HL-60 (cell line): ENCODE results near the gene RAI14.

ENCODE experiments used
- DNase-seq, 2 experiments: peaks; one replicate each; pipeline ENCODE4 v3.0.0-alpha.2; 2010 to 2020; ENCODE audit warnings: low read depth in 1 of 2, low spot score in 1 of 2
- H3K27ac ChIP-seq: fragments of 250-450 bp; sonication (Bioruptor Pico); replicated peaks from 2 replicates; pipeline ENCODE4 v1.5.1; 2020; ENCODE audit warnings: mild to moderate bottlenecking, moderate library complexity
- H3K27me3 ChIP-seq: fragments of 250-450 bp; sonication (Bioruptor Pico); 2 replicates; pipeline ENCODE4 v1.5.1; 2021; ENCODE audit warnings: mild to moderate bottlenecking, moderate library complexity; ENCODE audit not compliant: insufficient read depth, poor library complexity, severe bottlenecking
- H3K4me3 ChIP-seq: replicated peaks from 2 replicates; pipeline ENCODE4 v1.5.1; 2011; ENCODE audit warnings: mild to moderate bottlenecking, control low read depth, low read length; ENCODE audit not compliant: insufficient read depth
- CTCF ChIP-seq: IDR thresholded peaks from one replicate; pipeline ENCODE4 v1.5.1; 2011; ENCODE audit warnings: low read length, control low read depth, inconsistent platforms; ENCODE audit not compliant: insufficient read depth
- GABPA ChIP-seq: IDR thresholded peaks from 2 replicates; pipeline ENCODE4 v1.6.1; 2012; ENCODE audit warnings: low read depth
- POLR2AphosphoS5 ChIP-seq: IDR thresholded peaks from 2 replicates; pipeline ENCODE4 v1.6.1; 2012; ENCODE audit warnings: low read depth
- REST ChIP-seq: IDR thresholded peaks from 2 replicates; pipeline ENCODE4 v1.6.1; 2012; ENCODE audit warnings: low read depth; ENCODE audit not compliant: insufficient replicate concordance
- SPI1 ChIP-seq: IDR thresholded peaks from 2 replicates; pipeline ENCODE4 v1.6.1; 2012; ENCODE audit warnings: low read depth, mild to moderate bottlenecking, borderline replicate concordance

The RAI14 gene

GRCh38 chr5:34609951-34610441, 46.1 kb upstream of the RAI14 start:
- TF ChIP-seq SPI1 = no peak
- TF ChIP-seq GABPA = no peak
- no peak for TF ChIP-seq REST
- TF ChIP-seq CTCF = no peak
- TF ChIP-seq POLR2AphosphoS5 = no peak
- DNase-seq = no peak
- H3K4me3 ChIP-seq = no peak overlapping the region
- H3K27ac ChIP-seq = no peak overlapping the region
- no peaks in the 10 kb centered on the region for H3K27me3 ChIP-seq

- TF ChIP-seq GABPA (no peak), REST (no peak), POLR2AphosphoS5 (no peak), SPI1 (no peak), CTCF (no peak)
- DNase-seq = no peak
- H3K27ac ChIP-seq = no peak overlapping the region
- no peak overlapping the region for H3K4me3 ChIP-seq
- no peaks in the 10 kb centered on the region for H3K27me3 ChIP-seq
Measured at GRCh38 chr5:34610546-34610945, 45.6 kb upstream of the RAI14 start.

- Histone ChIP-seq H3K27me3 (no peaks in the 10 kb centered on the region), H3K27ac (no peak overlapping the region), H3K4me3 (no peak overlapping the region)
- DNase-seq = no peak
- no peak for TF ChIP-seq SPI1
- TF ChIP-seq GABPA = no peak
- TF ChIP-seq REST = no peak
- no peak for TF ChIP-seq POLR2AphosphoS5
- no peak for TF ChIP-seq CTCF
Measured at GRCh38 chr5:34611464-34612415, 44.4 kb upstream of the RAI14 start.
